ENCODE results near the gene OBSCN.

Gene OBSCN

DNA sequence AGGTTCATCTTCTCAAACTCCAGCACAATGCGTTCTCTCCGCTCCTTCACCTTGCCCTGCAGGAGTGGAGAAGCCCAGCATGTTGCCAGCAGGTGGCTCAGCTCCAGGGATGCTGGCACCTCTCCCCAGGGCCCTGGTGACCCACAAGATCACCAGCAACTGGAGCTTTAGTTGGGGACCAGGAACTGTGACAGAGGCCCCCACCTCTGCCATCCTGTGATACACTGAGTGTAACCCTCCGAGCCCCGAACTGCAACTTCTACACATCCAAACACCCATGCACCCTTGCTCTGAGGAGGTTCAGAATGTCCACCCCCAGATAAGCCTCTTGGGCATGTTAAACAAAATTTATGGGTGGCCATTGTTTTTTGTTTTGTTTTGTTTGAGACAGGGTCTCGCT lies 203.3 kb downstream of the OBSCN start:
- no peaks in the 10 kb centered on the region for H3K27me3 ChIP-seq (ENCODE audit: insufficient read depth, low read length, poor library complexity, severe bottlenecking)
- H3K9me3 ChIP-seq (ENCODE audit: insufficient read depth, low read depth, low read length) = no peaks in the 10 kb centered on the region
- peaks cover 3% of the 10 kb centered on the region for H4K20me1 ChIP-seq (ENCODE audit: insufficient read depth, low read length, poor library complexity, severe bottlenecking)
- H3K36me3 ChIP-seq (ENCODE audit: insufficient read depth, low read length) = no peaks in the 10 kb centered on the region
- peaks cover 17% of the 10 kb centered on the region for H3K4me1 ChIP-seq (ENCODE audit: insufficient read depth, low read length, poor library complexity, severe bottlenecking)
- H3K9me2 ChIP-seq (replicated peaks; ENCODE audit: low read depth, low read length) = no peaks in the 10 kb centered on the region
- no peaks in the 10 kb centered on the region for H3F3A ChIP-seq (ENCODE audit: low read depth)
- H3K4me2 ChIP-seq (ENCODE audit: low read depth, low read length, poor library complexity, severe bottlenecking) = no peak overlapping the region
- peaks cover 17% of the 10 kb centered on the region for H3K79me2 ChIP-seq (ENCODE audit: insufficient read depth, low read length)
- H2AFZ ChIP-seq (ENCODE audit: low read length) = no peak overlapping the region
- H3K9ac ChIP-seq (ENCODE audit: low read depth, low read length, poor library complexity, severe bottlenecking) = no peak overlapping the region
- TF ChIP-seq, protein P1, sequence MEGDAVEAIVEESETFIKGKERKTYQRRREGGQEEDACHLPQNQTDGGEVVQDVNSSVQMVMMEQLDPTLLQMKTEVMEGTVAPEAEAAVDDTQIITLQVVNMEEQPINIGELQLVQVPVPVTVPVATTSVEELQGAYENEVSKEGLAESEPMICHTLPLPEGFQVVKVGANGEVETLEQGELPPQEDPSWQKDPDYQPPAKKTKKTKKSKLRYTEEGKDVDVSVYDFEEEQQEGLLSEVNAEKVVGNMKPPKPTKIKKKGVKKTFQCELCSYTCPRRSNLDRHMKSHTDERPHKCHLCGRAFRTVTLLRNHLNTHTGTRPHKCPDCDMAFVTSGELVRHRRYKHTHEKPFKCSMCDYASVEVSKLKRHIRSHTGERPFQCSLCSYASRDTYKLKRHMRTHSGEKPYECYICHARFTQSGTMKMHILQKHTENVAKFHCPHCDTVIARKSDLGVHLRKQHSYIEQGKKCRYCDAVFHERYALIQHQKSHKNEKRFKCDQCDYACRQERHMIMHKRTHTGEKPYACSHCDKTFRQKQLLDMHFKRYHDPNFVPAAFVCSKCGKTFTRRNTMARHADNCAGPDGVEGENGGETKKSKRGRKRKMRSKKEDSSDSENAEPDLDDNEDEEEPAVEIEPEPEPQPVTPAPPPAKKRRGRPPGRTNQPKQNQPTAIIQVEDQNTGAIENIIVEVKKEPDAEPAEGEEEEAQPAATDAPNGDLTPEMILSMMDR (conservative IDR thresholded peaks at IDR 0.05; ENCODE audit: low read length) = no peak
- no peak for TF ChIP-seq EZH2phosphoT487 (IDR thresholded peaks at IDR 0.05; ENCODE audit: borderline replicate concordance)
- H3K4me3 ChIP-seq (ENCODE audit: low read length, poor library complexity, severe bottlenecking) = no peak overlapping the region

DNA sequence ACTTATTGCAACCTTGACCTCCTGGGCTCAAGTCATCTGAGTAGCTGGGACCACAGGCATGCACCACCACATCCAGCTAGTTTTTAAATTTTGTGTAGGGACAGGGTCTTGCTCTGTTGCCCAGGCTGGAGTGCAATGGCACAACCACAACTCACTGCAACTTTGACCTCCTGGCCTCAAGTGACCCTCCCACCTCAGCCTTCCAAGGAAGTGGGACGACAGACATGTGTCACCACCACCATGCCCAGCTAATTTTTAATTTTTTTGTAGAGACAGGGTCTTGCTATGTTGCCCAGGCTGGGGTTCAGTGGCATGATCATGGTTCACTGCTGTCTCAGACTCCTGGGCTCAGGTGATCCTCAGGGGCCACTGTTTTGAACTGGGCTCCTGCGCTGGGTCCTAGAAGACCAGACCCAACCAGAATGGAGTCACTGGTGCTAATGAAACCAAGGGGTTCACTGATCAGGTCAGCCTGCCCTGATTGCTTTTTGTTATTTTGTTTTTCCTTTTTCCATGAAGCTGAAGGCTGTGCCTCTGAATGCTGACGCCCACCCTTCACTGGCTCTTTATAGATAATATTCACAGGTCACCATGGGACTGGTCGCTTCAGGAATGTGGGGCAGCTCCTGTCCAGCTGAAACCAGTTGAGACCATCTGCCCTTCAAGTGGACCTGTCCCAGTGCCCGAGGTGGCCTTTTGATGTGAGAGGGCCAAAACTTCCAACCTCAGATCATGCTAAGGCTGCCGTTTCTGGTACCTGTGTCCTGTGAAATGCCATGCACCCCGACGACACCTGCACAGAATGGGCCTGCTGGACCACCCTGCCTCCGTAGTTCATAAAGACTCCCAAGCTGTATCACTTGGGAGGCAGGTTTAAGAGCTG lies 203.9 kb downstream of the OBSCN start:
- TF ChIP-seq, protein P1 (conservative IDR thresholded peaks at IDR 0.05; ENCODE audit: low read length) = no peak
- no peak for TF ChIP-seq EZH2phosphoT487 (IDR thresholded peaks at IDR 0.05; ENCODE audit: borderline replicate concordance)
- no peak overlapping the region for H2AFZ ChIP-seq (ENCODE audit: low read length)

DNA sequence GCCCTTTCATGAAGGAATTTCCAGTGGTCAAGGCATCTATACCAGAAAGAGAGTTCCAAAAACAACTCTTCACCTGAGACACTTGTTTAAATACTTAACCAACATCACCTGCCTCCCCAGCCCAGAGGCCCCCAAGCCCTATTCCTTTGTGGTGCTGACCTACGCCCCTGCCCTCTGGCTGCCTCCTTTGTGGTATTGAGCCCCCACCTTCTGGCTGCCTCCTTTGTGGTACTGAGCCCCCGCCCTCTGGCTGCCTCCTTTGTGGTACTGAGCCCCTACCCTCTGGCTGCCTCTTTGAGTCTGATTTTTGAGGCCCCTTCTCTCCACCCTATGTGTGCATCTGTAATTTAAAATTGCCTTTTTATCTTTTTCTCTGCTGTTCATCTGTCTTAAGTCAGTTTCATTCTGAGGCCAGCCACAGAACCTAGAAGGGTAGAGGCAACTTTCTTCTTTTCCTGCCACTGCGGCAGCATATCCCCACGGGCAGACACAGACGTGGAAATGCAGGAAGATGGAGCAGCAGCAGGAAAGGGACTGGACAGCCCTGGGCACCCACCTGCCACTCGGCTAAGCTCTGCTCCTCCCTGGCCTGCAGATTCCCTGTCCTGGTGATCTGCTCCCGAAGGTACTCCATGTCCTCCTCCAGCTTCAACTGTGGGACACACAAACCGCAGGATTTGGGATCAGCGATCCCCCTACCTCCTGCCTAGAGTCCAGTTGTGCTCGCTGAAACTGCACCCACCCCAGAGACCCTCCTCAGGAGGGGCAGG lies 205.6 kb downstream of the OBSCN start:
- H3F3A ChIP-seq (ENCODE audit: low read depth) = no peaks in the 10 kb centered on the region
- no peaks in the 10 kb centered on the region; the same call in 1 of the 2 replicates for H3K79me2 ChIP-seq (ENCODE audit: insufficient read depth, low read length)
- H3K9ac ChIP-seq (ENCODE audit: low read depth, low read length, poor library complexity, severe bottlenecking) = no peak overlapping the region
- H2AFZ ChIP-seq (ENCODE audit: low read length) = no peak overlapping the region
- TF ChIP-seq, protein P1 (conservative IDR thresholded peaks at IDR 0.05; ENCODE audit: low read length) = no peak
- no peak for TF ChIP-seq EZH2phosphoT487 (IDR thresholded peaks at IDR 0.05; ENCODE audit: borderline replicate concordance)
- no peaks in the 10 kb centered on the region for H3K27me3 ChIP-seq (ENCODE audit: insufficient read depth, low read length, poor library complexity, severe bottlenecking)
- H3K4me3 ChIP-seq (ENCODE audit: low read length, poor library complexity, severe bottlenecking) = no peak overlapping the region
- no peaks in the 10 kb centered on the region for H3K36me3 ChIP-seq (ENCODE audit: insufficient read depth, low read length)
- H3K4me1 ChIP-seq (ENCODE audit: insufficient read depth, low read length, poor library complexity, severe bottlenecking) = peaks cover 5% of the 10 kb centered on the region
- H3K4me2 ChIP-seq (ENCODE audit: low read depth, low read length, poor library complexity, severe bottlenecking) = no peak overlapping the region
- H4K20me1 ChIP-seq (ENCODE audit: insufficient read depth, low read length, poor library complexity, severe bottlenecking) = no peaks in the 10 kb centered on the region
- H3K9me2 ChIP-seq (replicated peaks; ENCODE audit: low read depth, low read length) = no peaks in the 10 kb centered on the region
- no peaks in the 10 kb centered on the region for H3K9me3 ChIP-seq (ENCODE audit: insufficient read depth, low read depth, low read length)

More for the DNA sequence above, 203.9 kb downstream of the OBSCN start:
- H3K4me2 ChIP-seq (ENCODE audit: low read depth, low read length, poor library complexity, severe bottlenecking) = no peak overlapping the region
- no peak overlapping the region for H3K9ac ChIP-seq (ENCODE audit: low read depth, low read length, poor library complexity, severe bottlenecking)
- peaks cover 12% of the 10 kb centered on the region; the same call in 1 of the 2 replicates for H3K79me2 ChIP-seq (ENCODE audit: insufficient read depth, low read length)
- no peaks in the 10 kb centered on the region for H3F3A ChIP-seq (ENCODE audit: low read depth)
- no peaks in the 10 kb centered on the region for H3K9me2 ChIP-seq (replicated peaks; ENCODE audit: low read depth, low read length)
- H3K36me3 ChIP-seq (ENCODE audit: insufficient read depth, low read length) = no peaks in the 10 kb centered on the region
- no peaks in the 10 kb centered on the region for H4K20me1 ChIP-seq (ENCODE audit: insufficient read depth, low read length, poor library complexity, severe bottlenecking)
- no peaks in the 10 kb centered on the region for H3K27me3 ChIP-seq (ENCODE audit: insufficient read depth, low read length, poor library complexity, severe bottlenecking)
- peaks cover 17% of the 10 kb centered on the region for H3K4me1 ChIP-seq (ENCODE audit: insufficient read depth, low read length, poor library complexity, severe bottlenecking)
- H3K4me3 ChIP-seq (ENCODE audit: low read length, poor library complexity, severe bottlenecking) = no peak overlapping the region
- no peaks in the 10 kb centered on the region for H3K9me3 ChIP-seq (ENCODE audit: insufficient read depth, low read depth, low read length)
